Measurements from ENCODE around the gene PRTN3. TPM values are rescaled to one million over a fixed set of nuclear protein-coding genes. Genes with fewer than 3 reads are reported as not detected.

Gene PRTN3
- total RNA-seq, 1 experiment from 2014 or later = 2.7 TPM

DNA sequence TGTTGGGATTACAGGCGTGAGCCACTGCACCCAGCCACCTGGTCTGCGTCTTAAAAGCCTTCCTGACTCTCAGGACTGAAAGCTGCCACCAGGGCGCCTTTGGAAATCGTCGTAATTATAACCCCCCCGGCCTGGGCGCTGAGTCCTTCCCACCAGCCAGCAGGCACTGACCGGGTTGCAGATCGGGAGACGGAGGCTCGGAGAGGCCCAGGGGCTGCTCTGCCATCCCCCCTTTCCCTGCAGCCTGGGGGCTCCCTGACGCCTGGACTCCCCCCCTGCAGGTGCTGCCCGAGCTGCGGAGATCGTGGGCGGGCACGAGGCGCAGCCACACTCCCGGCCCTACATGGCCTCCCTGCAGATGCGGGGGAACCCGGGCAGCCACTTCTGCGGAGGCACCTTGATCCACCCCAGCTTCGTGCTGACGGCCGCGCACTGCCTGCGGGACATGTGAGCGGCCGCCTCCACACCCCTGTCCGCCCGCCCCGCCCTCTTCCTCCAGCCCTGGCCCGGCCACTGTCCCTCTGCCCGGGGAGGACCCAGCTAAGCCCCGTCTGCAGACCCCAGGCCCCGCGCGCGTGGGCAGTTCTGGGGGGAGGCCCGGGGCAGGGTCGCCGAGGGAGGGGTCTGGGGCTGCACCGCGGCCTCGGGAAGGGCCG is 2.5 kb downstream of the PRTN3 start:
- Histone ChIP-seq H3K36me3 (ENCODE audit: control insufficient read depth in 1 of 2, insufficient read depth in 2 of 2, low read length in 2 of 2) (no peaks in the 10 kb centered on the region), H4K20me1 (ENCODE audit: insufficient read depth) (no peaks in the 10 kb centered on the region), H3K4me1 (ENCODE audit: control insufficient read depth in 1 of 2, insufficient read depth in 2 of 2, low read length in 2 of 2) (peaks cover 12 to 19% of the 10 kb centered on the region in 2 experiments; a peak in 3 of 4 replicates), H2AFZ (ENCODE audit: low read depth, low read length, poor library complexity, severe bottlenecking) (peak overlapping the region; percentile 76), H3K27ac (ENCODE audit: low read depth, low read length) (peak overlapping the region; percentile 22; the same call in 1 of the 2 replicates), H3K9me2 (ENCODE audit: insufficient read depth) (no peaks in the 10 kb centered on the region), H3K79me2 (ENCODE audit: insufficient read depth, low read length) (no peaks in the 10 kb centered on the region), H3K9ac (ENCODE audit: low read length) (peak overlapping the region; percentile 32; the same call in 1 of the 2 replicates), H3K9me3 (ENCODE audit: control insufficient read depth in 1 of 2, insufficient read depth in 1 of 2, low read depth in 1 of 2, low read length in 2 of 2) (no peaks in the 10 kb centered on the region), H3K27me3 (ENCODE audit: insufficient read depth, low read length) (no peaks in the 10 kb centered on the region; the same call in 1 of the 2 replicates), H3K4me3 (replicated peaks in 1 of 2; ENCODE audit: low read depth in 1 of 2, low read length in 2 of 2) (peak overlapping the region; percentile 27 to 55), H3K4me2 (ENCODE audit: low read length) (peak overlapping the region; percentile 98)
- ChIA-PET RAD21 (ENCODE audit: low non-redundant PET in 1 of 2, low total read pairs in 2 of 2, uncharacterized antibody in 2 of 2, unreplicated experiment in 2 of 2) (interaction anchor here in 1 of 2 experiments (0.6 kb wide), 1 partner anchor 74 kb away, joined by 3 read pairs; no protein-coding TSS in a partner anchor), CTCF (no interaction called here), POLR2A (interaction anchor here (0.6 kb wide), 1 partner anchor 63 kb away, joined by 3 read pairs; no protein-coding TSS in a partner anchor)
- peak; percentile 82 for ATAC-seq
- TF ChIP-seq, protein P1, sequence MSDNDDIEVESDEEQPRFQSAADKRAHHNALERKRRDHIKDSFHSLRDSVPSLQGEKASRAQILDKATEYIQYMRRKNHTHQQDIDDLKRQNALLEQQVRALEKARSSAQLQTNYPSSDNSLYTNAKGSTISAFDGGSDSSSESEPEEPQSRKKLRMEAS (IDR thresholded peaks at IDR 0.05) = peak; percentile 90
- TF ChIP-seq TCF7L2 (IDR thresholded peaks at IDR 0.05; ENCODE audit: borderline replicate concordance, extremely low read depth, insufficient read depth, insufficient read length) (peak; percentile 36), SRF (IDR thresholded peaks at IDR 0.05; ENCODE audit: low read depth) (no peak), POLR2AphosphoS5 (IDR thresholded peaks at IDR 0.05; ENCODE audit: low read depth, low read length) (no peak), EGR1 (IDR thresholded peaks at IDR 0.05; ENCODE audit: low read depth) (peak; percentile 53; the same call in 1 of the 2 replicates), ZFX (IDR thresholded peaks at IDR 0.05) (0 out of 2 replicates have a peak, but pooled peaks have one; percentile 23), EZH2phosphoT487 (IDR thresholded peaks at IDR 0.05; ENCODE audit: borderline replicate concordance) (no peak), SP1 (IDR thresholded peaks at IDR 0.05; ENCODE audit: low read depth) (no peak), CEBPB (IDR thresholded peaks at IDR 0.05; ENCODE audit: low read depth) (no peak), SIN3A (IDR thresholded peaks at IDR 0.05; ENCODE audit: low read depth) (no peak)
- TF ChIP-seq, protein P2, sequence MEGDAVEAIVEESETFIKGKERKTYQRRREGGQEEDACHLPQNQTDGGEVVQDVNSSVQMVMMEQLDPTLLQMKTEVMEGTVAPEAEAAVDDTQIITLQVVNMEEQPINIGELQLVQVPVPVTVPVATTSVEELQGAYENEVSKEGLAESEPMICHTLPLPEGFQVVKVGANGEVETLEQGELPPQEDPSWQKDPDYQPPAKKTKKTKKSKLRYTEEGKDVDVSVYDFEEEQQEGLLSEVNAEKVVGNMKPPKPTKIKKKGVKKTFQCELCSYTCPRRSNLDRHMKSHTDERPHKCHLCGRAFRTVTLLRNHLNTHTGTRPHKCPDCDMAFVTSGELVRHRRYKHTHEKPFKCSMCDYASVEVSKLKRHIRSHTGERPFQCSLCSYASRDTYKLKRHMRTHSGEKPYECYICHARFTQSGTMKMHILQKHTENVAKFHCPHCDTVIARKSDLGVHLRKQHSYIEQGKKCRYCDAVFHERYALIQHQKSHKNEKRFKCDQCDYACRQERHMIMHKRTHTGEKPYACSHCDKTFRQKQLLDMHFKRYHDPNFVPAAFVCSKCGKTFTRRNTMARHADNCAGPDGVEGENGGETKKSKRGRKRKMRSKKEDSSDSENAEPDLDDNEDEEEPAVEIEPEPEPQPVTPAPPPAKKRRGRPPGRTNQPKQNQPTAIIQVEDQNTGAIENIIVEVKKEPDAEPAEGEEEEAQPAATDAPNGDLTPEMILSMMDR (IDR thresholded peaks at IDR 0.05 in 2 of 3, conservative IDR thresholded peaks at IDR 0.05 in 1 of 3; ENCODE audit: borderline replicate concordance in 1 of 3, insufficient read depth in 1 of 3, low read depth in 2 of 3, low read length in 2 of 3) = peak in 2 of 3 experiments; percentile 23 to 24; a peak in 3 of 6 replicates
- TF ChIP-seq, protein P3, sequence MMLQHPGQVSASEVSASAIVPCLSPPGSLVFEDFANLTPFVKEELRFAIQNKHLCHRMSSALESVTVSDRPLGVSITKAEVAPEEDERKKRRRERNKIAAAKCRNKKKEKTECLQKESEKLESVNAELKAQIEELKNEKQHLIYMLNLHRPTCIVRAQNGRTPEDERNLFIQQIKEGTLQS (IDR thresholded peaks at IDR 0.05) = no peak
- no TSS peak for BruUV-seq (replicated peaks)
- intact Hi-C loops (cut with micrococcal nuclease) = no loop called here
- DNase-seq (ENCODE audit: low read depth, low spot score) = no peak

Measured in HCT116 (cell line).